DMS153 treated with DMSO at 0.1 percent for 48 hours (cell line): ENCODE measurements around the gene FARS2.

Experiments
- DNase-seq: peaks from one replicate; lab custom pipeline; 2025; ENCODE audit not compliant: unreplicated experiment; lab: John Stamatoyannopoulos, UW

The FARS2 gene

DNA sequence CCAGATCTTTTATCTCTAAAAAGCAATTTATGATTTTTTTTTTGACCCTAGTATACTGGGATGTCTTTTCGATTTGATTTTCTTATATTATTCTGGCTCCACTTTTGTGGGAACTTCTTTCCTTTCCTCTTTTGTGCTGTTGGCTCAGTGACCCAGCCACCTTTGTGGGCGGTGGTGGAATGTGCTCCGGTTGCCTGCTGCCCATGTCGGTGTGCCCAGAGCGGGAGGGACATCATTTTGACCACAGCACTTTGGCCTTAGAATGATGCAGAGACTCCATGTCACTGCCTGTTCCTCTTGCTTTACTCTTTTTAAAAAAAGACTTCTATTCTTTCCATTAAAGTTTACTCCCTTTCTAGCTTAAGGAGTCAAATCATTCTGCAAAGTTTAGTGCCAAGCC is 198.0 kb downstream of the FARS2 start:
- DNase-seq: no peak

- no peak for DNase-seq
Observed at GRCh38 chr6:5461365-5461764, 200.1 kb downstream of the FARS2 start.

DNA sequence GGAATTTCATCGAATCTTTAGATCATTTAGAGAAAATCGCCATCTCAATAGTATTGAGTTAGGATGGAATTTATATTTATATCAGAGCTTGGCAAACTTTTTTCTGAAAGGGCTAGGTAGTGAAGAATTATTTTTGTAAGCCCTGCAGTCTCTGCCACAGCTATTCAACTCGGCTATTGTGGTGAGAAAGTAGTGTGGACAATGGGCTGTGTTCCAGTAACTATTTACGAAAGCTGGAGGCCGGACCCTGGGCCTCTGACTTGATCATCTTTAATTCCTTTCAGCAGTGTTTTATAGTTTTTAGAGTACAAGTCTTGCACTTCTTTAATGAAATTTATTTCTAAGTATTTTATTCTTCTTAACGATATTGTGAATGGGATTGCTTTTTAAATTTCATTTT is 201.5 kb downstream of the FARS2 start:
- no peak for DNase-seq

DNA sequence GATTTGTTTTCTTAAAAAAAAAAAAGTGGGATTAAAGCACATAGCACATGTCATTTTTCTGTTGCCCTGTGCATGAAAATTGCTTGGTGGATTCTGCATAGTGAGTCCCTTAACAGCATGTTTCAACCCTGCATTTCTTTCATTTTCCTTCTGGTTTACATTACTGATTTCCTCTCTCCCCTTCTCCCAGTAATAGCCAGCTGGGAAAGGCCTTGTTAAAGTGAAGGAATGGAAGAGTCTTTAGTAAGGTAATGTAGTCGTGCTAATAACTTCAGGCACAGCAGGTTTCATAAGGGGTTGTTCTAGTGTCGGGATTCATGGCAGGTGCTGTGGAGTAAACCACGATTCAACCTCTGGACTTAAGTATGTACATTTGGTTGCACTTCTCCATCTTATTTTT is 202.4 kb downstream of the FARS2 start:
- DNase-seq: no peak

- DNase-seq: no peak
Observed at GRCh38 chr6:5464099-5464885, 203.0 kb downstream of the FARS2 start.

- DNase-seq: no peak
Observed at GRCh38 chr6:5466281-5467136, 205.2 kb downstream of the FARS2 start.

GRCh38 chr6:5468586-5468985 is 207.3 kb downstream of the FARS2 start:
- DNase-seq: no peak

GRCh38 chr6:5469101-5469846 is 208.0 kb downstream of the FARS2 start:
- DNase-seq: no peak

DNA sequence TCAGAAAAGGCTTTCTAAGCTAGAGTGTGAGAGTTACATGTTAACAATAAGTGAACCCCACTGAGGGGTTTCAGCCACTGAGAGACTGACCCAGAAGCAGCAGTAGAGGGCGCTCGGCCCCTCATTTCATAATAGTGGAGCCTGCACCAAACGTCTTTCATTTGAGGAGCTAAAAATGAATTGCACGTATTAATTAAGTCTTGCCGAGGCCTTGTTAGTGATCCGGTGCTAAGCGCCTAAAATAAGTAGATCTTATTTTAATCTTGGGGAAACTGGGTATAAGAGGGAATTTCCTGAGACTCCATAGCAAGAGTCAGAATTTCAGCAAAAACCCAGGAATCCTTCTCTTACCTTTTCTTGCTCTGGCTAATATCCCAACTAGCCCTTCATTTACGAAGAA is 209.7 kb downstream of the FARS2 start:
- peak; percentile 14 for DNase-seq

DNA sequence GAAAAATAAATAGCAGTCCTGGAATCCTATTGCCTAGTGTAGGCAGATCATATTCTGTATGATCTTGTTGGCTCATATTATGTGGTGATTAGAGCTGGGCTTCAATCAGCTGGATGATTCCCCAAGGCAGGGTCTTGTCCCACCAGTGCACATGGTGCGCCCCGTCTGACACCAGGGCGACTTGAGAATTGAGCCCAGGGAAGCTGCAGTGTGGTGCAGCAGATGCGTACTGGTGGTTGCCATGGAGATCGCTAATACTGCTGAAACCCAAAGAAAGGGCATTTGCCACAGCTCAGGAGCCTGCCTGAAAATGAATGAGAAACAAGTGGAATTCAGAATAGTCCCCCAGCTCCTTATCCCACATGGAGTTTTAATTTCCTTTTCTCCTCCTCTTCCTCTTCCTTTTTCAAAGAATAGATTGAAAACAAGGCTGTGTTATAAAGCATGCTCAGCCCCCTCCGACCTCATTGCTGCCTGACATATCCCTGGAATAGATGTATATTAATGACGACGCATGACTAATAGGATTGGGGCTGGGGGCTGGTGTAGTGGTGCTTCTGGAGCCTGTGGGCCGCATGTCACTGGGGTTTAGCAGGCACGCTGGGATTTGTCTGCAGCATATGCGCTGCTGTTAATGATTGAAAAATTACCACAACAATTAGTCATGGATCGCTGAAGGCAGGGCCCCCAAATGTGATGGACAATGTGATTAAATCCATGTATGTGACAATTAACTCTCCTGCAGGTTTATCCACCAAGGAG is 210.5 kb downstream of the FARS2 start:
- DNase-seq: no peak

GRCh38 chr6:5472571-5472970 is 211.3 kb downstream of the FARS2 start:
- no peak for DNase-seq

GRCh38 chr6:5475779-5476178 is 214.5 kb downstream of the FARS2 start:
- DNase-seq: no peak

DNA sequence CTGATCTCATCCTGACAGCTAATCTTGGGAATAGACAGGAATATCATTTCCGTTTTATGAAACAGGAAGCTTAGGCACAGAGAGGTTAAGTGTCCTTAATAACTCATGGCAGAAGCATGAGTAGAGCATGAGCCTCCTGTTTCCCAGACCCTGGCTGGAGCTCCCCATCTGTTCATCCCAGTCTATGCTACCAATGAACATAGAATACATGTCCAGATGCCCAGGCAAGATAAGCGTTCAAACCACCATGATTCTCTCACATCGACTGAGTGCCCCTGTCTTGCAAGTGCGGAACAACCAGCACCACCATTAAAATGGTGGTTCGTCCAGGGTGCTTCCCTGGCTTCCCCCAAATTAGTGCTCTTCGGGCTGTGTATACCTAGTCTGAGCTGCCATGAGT is 217.1 kb downstream of the FARS2 start:
- no peak for DNase-seq

DNA sequence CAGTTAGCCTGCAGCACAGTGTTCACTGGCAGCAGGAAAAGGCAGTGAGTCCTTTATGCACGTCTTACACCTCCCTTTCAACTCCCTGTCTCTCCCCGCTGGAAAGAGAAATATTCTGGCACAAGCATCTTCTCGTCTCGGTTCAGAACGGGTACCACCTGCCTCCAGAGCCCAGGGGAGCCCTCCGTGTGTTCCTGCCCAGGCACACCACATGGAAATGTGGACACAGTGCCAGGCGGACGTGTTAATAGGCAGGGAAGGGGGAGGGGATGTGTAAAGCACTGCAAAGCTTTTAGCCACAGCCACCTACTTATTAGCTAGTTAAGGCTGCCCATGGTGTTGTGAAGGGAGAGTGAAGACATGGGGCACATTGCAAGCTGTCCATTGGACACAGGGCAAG is 219.7 kb downstream of the FARS2 start:
- DNase-seq: peak; percentile 18

DNA sequence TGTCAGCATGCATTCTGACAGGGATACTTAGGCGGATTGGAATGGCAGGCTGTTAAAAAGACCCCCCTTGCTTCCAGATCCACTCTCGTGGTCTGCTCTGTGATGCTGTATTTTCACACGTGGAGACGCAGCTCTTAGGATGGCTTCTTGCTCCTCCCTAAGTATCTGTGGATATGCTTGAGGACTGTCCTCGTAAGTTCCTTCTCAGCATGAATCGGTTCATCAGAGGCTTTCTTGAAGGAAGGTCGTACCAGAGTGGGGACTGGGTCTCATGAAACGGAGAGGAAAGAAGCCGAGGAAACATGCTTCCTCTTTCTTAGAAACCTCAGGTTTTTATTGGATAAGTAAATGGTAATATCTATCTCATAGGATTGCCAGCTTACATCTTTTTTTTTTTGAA is 220.4 kb downstream of the FARS2 start:
- DNase-seq: no peak

DNA sequence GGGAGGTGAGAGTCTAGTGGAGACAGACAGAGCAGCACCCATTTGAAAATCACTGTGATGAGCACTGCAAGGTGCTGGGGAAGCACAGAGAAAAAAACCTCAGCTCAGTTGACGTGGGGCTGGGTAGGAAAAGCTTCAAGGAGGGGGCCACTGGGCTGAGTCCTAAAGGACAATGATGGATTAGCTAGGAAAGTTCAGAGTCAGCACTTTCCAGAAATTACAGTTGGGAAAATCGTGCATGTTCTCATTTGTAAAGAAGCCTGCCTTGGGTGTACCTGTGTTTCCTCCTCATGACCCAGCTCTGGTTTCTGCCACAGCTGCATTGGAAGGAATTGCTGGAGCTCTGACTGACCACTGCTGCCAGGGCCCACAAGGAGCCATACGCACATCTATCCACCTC is 221.3 kb downstream of the FARS2 start:
- no peak for DNase-seq

GRCh38 chr6:5484692-5485091 is 223.4 kb downstream of the FARS2 start:
- DNase-seq: no peak

GRCh38 chr6:5486214-5486613 is 224.9 kb downstream of the FARS2 start:
- DNase-seq: no peak

DNA sequence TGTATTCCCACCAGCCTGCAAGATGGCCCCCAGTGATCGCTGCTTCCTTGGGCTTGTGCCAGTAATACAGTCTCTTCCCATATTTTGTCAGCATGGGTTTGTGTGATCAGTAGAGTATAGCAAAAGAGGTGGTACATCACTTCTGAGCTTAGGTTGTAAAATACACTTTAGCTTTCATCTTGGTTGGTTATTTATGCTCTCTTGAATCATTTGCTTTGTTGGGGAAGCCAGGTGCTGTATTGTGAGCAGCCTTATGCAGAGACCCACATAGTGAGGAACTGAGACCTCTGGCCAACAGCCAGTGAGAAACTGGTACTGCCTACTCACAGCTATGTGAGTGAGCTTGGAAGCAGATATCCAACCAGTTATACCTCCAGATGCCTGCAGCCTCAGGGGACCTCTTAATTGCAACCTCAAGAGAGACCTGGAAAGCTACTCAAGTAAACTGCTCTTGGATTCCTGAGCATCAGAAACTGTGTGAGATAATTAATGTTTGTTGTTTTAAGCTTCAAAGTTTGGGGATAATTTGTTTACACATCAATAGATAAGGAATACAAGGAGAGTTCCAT is 229.3 kb downstream of the FARS2 start:
- peak; percentile 58 for DNase-seq

GRCh38 chr6:5492356-5492755 is 231.0 kb downstream of the FARS2 start:
- no peak for DNase-seq

DNA sequence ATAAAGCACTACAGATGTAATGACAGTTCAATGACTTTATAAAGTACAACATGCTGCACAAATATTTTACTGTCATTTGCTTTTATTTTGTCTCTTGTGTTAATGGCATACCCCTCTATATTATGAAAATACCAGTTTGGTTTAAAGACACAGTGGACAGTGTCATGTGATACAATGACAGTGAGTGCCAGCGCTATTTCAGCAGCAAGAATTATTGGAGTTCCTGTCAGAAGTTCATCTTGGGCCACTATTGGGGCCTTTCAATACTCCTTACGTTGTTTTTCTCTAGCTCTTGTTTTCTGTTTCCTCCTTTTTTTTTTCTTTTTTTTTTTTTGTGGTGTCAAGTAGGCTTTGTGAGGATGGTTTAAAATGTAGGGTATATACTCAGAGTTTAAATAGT is 232.5 kb downstream of the FARS2 start:
- no peak for DNase-seq
